GM19043 (cell line): ENCODE data around the gene HOXC11.

Experiments
- ATAC-seq: cut with Tn5 transposase; IDR thresholded peaks from one replicate; pipeline ENCODE4 v1.9.1; 2021; ENCODE audit warnings: low read depth; ENCODE audit not compliant: unreplicated experiment

The HOXC11 gene

DNA sequence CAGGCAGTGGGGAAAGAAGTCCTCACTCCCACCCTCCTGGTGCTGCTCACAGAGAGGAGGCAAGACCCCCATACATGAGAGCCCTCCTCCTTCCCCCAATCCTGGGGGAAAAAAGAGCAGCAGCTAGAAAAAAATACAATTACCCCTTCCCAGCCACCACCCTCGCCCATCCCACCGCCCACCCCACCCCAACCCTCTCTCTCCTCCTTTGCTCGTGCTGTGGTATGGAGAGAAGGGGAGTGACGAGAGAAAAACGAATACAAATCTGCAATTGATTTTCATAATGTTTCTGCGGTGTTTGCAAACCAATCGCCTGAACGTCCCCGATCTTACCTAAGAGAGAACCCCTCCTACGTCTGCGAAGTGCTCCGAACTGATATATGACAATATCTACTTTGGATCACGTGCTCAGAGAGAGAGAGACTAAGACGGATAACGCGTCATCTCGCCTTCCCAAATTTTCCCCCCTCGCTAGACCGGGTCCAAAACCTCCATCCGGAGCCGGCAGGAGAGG lies at the start of gene HOXC11:
TSS of gene HOXC11 (plus strand) at position 405 of the 514 bp plus-strand sequence. CDS start 116 bp downstream, outside the sequence.
- ATAC-seq: no peak

DNA sequence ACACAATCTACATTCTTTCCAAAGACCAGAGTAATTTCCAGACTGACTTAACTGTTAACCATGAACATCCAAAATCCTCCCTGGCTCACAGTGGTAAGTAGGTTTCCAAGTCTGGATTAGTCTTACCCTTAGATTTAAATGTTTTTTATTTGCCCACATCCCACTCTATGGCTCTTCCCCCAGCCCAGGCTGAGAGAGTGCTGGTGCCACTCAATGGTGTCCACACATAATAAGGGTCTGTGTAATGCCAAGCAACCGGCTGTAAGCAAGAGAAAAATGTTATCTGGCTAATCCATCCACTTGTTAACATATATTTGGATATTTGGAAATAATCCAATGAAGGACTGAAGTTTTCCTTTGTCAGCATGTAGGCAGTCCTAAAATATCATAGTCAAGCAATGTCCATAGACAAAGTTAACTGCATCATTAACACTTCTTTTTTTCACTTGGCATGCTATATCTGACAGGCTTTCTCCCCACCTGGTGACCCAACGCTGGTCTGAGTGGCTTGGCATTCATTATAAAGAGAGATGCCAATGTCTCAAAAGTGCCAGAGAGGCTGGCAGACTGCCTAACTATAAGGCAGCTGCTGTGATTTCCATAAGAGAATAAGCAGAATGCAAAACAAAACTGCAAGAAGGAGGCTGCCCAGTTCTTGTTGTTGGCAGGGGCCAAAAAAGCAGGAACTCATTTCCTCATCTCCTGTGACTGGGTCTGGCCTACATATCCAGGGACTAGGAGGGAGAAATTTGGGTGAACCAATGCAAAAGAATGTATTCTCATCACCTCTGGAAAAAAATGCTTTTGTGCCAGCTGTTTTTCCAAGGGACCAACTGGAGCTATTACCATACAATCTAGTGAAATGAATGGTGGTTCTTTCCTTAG lies 48.2 kb upstream of the HOXC11 start:
- ATAC-seq: no peak

- no peak for ATAC-seq
Measured at GRCh38 chr12:53927220-53928029, 45.5 kb upstream of the HOXC11 start.

DNA sequence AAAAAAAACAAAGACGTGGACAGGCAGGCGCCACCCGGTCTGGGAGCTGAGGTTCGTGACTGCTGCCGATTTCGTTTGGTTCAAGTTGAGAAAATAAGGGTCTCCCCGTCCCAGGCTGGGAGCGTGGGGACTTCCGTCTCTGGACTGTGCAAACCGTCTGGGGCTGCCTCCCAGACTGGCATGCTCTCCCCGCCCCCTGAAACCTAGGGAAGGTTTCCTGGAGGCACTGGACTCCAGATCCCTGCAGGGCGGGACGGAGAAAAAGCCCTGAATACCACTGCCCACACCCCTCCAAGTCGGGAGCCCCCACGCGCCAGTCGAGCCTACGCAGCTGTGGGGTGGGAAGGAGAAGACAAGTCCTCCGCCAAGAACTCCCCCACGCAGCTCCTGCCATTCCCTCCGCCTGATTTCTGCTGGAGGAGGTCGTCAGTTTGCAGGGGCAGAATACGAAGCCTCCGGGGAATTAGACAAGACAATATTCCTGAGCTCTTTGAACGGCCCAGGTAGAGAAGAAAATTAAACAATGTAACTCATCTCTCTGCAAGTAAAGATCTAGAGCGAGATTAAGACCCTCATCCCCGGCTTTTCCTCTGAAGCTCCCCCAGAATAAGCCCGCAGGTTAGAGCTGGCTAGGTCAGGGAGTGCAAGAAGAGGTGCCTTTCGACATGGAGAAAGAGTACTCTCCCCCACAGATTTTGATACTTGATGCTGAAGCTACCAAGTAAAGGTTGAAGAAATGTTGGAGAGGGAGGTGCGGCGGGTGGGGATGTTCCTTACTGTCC lies 44.7 kb upstream of the HOXC11 start:
- ATAC-seq: no peak

DNA sequence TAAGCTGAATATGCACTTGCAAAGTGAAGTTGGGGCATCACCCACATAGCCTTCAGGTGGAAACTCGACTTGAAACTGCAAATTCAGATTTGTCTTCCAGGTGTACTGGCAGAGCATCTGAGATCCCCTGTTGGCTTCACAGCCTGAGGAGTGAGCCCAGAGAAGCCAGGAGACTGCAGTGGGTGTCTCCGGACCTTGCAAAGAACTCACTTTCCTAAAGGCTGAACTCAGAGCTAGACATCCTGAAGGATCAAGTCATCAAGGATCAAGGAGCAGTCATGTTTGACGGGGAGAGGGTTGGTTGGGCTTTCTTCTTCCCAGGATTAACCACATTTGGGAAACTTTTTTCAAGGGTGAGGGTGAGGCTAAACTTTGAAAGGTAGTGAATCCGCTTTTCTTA lies 43.4 kb upstream of the HOXC11 start:
- no peak for ATAC-seq

GRCh38 chr12:53930591-53931255 lies 42.2 kb upstream of the HOXC11 start:
- ATAC-seq: no peak

GRCh38 chr12:53931844-53932581 lies 40.9 kb upstream of the HOXC11 start:
- ATAC-seq: no peak

DNA sequence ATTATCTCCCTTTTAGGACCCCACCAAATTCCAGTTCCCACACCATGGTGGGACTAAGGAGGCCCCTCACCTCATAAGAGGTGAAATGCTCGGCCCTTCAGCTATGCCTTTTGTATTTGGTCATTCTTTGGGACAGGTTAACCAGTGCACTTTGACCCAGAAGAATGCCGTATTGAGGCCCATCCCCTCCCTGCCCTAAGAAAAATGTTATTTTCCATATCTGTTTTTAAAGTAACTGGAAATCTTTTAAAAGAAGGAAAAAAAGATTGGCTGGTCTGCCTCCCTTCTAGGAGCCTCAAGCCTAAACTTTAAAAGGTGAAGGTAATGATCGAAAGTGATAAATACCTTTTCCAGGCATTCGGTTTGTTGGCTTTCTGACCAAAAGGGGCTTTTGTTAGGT lies 40.0 kb upstream of the HOXC11 start:
- ATAC-seq: no peak

GRCh38 chr12:53935383-53936341 lies 37.3 kb upstream of the HOXC11 start:
- no peak for ATAC-seq

GRCh38 chr12:53937099-53937498 lies 35.8 kb upstream of the HOXC11 start:
- no peak for ATAC-seq

DNA sequence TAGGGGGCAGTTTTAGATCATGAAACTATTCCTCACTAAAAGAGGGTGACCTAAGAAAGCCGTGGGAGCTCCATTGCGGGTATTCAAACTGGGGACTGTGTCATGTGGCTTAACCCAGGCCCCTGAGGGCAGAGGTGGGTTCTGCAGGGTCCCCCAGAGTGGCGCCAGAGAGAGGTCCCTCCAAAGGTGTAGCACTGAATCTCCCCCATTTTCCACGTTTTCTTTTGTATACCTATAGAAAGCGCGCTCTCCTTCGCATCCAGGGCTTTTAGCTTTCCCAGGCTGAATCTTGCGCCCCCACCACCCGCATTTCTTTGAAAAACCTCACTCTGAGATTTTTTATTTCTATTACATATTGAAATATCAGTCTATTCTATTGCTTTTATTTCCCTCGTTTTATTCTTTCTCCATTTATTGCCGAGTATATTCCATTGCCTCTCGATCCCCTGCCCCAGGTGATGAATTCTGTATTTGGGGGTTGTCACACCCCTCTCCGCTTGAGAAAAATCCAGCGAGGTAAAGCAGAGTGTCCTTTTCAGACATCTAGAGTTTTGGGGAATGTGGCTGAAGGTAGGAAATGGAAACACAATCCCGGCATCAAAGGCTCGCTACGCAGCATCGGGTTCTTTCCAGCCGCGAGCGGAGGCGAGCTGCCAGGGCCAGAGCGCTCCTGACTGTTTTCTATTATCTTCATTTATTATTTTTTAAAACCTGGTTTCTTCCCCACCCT lies 35.2 kb upstream of the HOXC11 start:
- ATAC-seq: no peak

DNA sequence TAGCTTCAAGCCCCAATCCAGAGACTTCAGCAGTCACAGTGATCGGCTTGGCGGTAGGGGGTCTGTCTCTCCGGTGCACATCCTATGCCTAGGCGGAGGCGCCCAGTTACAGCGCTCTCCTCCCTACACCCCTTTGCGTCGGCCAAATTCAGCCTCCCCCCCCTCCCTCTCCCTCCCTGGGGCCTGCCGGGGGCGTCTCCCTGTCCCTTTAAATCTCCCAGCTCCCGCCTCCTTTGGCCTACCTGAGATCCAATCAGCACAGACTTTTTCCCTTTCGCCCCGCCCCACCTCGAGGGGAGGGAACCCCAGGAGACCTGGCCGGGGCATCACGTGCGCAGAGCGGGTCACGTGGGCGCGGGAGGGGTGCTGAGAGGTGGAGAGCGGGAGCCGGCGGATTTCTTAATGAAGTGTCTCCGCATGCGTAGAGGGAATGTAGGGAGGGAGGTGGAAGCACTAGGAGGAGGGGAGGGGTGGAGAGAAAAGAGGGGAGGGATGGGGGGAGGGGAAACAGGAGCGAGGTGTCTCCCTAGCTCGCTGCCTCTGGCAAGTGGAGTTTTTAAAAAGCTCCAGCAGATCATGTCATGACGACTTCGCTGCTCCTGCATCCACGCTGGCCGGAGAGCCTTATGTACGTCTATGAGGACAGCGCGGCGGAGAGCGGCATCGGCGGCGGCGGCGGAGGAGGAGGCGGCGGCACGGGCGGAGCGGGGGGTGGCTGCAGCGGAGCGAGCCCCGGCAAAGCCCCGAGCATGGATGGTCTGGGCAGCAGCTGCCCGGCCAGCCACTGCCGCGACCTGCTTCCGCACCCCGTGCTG lies 34.4 kb upstream of the HOXC11 start, which contains the start of gene HOXC13:
TSS of gene HOXC13 (plus strand) at position 506 of the 815 bp plus-strand sequence. CDS start at position 582, 76 bp downstream.
- ATAC-seq: no peak

DNA sequence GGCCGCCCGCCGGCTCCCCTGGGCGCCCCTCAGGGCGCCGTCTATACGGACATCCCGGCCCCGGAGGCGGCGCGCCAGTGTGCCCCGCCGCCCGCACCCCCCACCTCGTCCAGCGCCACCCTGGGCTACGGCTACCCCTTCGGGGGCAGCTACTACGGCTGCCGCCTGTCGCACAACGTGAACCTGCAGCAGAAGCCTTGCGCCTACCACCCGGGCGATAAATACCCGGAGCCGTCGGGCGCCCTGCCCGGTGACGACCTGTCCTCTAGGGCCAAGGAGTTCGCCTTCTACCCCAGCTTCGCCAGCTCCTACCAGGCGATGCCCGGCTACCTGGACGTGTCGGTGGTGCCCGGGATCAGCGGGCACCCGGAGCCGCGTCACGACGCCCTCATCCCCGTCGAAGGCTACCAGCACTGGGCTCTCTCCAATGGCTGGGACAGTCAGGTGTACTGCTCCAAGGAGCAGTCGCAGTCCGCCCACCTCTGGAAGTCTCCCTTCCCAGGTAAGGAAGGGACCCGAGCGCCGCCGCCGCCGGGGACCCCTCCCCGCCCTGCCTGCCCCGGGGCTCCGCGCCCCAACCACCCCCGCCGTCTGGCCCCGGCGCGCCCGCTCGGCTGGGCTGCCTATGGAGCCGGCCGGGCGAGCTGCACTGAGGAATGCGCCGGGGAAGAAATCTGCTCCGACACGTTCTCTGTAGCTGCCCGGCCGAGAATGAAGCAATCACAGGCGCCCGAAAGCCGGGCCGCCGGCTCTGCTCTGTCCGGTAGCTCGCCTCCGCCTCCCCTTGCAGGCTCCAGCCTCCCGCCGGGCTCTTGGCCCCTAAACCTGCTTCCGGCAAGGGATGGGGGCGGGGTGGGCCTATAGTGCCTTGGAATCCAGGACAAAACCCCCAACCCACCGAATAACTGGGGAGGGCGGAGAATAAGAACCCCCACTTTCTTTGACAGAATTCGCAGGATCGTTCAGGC lies 33.5 kb upstream of the HOXC11 start:
- no peak for ATAC-seq

- no peak for ATAC-seq
Measured at GRCh38 chr12:53940443-53941014, 32.4 kb upstream of the HOXC11 start.

DNA sequence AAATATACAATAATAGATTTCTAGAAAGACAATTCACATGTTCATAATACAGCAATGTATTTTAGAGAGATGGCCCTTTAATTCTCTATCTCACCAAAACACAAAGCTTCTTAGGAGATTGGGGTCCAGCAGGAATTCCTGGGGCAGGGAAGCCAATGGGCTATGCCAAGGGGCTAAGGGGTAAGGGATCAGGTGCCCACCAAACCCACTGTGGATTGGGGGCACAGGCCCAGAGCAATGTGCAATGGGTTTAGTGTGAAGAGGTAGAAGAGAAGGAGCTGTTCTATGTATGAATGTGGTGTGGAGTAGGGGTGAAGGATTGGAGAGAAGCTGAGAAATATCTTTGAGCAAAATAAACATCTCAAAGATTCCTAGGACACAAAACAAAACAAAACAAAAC lies 31.7 kb upstream of the HOXC11 start:
- ATAC-seq: no peak
